K562 (cell line): ENCODE measurements around the gene GABRR1.

Source experiments
- CREM ChIP-seq: IDR thresholded peaks from 2 replicates; pipeline ENCODE4 v1.6.1; 2014; ENCODE audit warnings: antibody characterized with exemption, low read depth
- GABPA ChIP-seq: fragments of 200-800 bp; sonication (Bioruptor generic); conservative IDR thresholded peaks from 2 replicates; pipeline ENCODE4 v1.6.1; 2016; ENCODE audit warnings: low read depth, missing genetic modification characterization, missing compliant biosample characterization
- MTA2 ChIP-seq: fragments of 450-650 bp; IDR thresholded peaks from 2 replicates; pipeline ENCODE4 v1.6.1; 2016; ENCODE audit warnings: low read depth
- NR0B1 ChIP-seq: fragments of 450-650 bp; IDR thresholded peaks from one replicate; pipeline ENCODE4 v1.6.1; 2018; ENCODE audit warnings: mild to moderate bottlenecking, moderate library complexity; ENCODE audit not compliant: partially characterized antibody
- SNAPC5 ChIP-seq: fragments of 250-450 bp; sonication (Bioruptor Pico); IDR thresholded peaks from 2 replicates; pipeline ENCODE4 v1.8.0; 2021; ENCODE audit warnings: moderate library complexity, mild to moderate bottlenecking, inconsistent platforms
- ZNF175 ChIP-seq: fragments of 200-800 bp; sonication (Bioruptor generic); IDR thresholded peaks from 2 replicates; pipeline ENCODE4 v1.6.1; 2016; ENCODE audit warnings: low read depth, mild to moderate bottlenecking, missing genetic modification characterization, missing compliant biosample characterization
- ZNF639 ChIP-seq, 2 experiments: fragments of 200-800 bp in 1 of 2; sonication (Bioruptor generic) in 1 of 2; sonication (generic) in 1 of 2; formaldehyde crosslinking in 1 of 2; IDR thresholded peaks in 1 of 2; conservative IDR thresholded peaks in 1 of 2; 2 replicates each; pipeline versions ENCODE4 v1.5.0 to v1.6.1; 2016 to 2020; ENCODE audit warnings: missing compliant biosample characterization in 1 of 2, missing genetic modification characterization in 1 of 2, missing genetic modification reagents in 1 of 2
- TF ChIP-seq, protein P1 (sequence below): fragments of 200-800 bp; sonication (Bioruptor generic); IDR thresholded peaks from 2 replicates; pipeline ENCODE4 v1.6.1; 2016; ENCODE audit warnings: missing genetic modification characterization, missing compliant biosample characterization
- TF ChIP-seq, protein P2 (sequence below): fragments of 250-450 bp; sonication (Bioruptor Pico); IDR thresholded peaks from 2 replicates; pipeline ENCODE4 v1.4.0; 2020; ENCODE audit warnings: mild to moderate bottlenecking, moderate library complexity

- TF ChIP-seq, protein P1, sequence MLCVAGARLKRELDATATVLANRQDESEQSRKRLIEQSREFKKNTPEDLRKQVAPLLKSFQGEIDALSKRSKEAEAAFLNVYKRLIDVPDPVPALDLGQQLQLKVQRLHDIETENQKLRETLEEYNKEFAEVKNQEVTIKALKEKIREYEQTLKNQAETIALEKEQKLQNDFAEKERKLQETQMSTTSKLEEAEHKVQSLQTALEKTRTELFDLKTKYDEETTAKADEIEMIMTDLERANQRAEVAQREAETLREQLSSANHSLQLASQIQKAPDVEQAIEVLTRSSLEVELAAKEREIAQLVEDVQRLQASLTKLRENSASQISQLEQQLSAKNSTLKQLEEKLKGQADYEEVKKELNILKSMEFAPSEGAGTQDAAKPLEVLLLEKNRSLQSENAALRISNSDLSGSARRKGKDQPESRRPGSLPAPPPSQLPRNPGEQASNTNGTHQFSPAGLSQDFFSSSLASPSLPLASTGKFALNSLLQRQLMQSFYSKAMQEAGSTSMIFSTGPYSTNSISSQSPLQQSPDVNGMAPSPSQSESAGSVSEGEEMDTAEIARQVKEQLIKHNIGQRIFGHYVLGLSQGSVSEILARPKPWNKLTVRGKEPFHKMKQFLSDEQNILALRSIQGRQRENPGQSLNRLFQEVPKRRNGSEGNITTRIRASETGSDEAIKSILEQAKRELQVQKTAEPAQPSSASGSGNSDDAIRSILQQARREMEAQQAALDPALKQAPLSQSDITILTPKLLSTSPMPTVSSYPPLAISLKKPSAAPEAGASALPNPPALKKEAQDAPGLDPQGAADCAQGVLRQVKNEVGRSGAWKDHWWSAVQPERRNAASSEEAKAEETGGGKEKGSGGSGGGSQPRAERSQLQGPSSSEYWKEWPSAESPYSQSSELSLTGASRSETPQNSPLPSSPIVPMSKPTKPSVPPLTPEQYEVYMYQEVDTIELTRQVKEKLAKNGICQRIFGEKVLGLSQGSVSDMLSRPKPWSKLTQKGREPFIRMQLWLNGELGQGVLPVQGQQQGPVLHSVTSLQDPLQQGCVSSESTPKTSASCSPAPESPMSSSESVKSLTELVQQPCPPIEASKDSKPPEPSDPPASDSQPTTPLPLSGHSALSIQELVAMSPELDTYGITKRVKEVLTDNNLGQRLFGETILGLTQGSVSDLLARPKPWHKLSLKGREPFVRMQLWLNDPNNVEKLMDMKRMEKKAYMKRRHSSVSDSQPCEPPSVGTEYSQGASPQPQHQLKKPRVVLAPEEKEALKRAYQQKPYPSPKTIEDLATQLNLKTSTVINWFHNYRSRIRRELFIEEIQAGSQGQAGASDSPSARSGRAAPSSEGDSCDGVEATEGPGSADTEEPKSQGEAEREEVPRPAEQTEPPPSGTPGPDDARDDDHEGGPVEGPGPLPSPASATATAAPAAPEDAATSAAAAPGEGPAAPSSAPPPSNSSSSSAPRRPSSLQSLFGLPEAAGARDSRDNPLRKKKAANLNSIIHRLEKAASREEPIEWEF, result no peak
- TF ChIP-seq NR0B1 (no peak), ZNF639 (CRISPR knock-in tag; conservative IDR thresholded peaks at IDR 0.05 in 1 of 2, IDR thresholded peaks at IDR 0.05 in 1 of 2) (no peak), CREM (no peak), SNAPC5 (CRISPR knock-in tag) (no peak), MTA2 (no peak), GABPA (no peak), ZNF175 (CRISPR knock-in tag) (no peak)
- TF ChIP-seq, protein P2, sequence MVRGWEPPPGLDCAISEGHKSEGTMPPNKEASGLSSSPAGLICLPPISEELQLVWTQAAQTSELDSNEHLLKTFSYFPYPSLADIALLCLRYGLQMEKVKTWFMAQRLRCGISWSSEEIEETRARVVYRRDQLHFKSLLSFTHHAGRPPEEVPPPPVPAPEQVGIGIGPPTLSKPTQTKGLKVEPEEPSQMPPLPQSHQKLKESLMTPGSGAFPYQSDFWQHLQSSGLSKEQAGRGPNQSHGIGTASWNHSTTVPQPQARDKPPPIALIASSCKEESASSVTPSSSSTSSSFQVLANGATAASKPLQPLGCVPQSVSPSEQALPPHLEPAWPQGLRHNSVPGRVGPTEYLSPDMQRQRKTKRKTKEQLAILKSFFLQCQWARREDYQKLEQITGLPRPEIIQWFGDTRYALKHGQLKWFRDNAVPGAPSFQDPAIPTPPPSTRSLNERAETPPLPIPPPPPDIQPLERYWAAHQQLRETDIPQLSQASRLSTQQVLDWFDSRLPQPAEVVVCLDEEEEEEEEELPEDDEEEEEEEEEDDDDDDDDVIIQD (CRISPR knock-in tag), result no peak
Observed at GRCh38 chr6:89221129-89221528, 4.0 kb upstream of the GABRR1 start.
